ENCODE results near the gene MAP9.
"Not testable (repeated sequence)": the region's sequence is repeated elsewhere in the genome, so short reads cannot be mapped to it uniquely, and the experiment has no call there.

MAP9 gene

GRCh38 chr4:155339999-155340398, 36.8 kb downstream of the MAP9 start:
- no peak overlapping the region for H3K27ac ChIP-seq (ENCODE audit: low read length)
- H3K4me3 ChIP-seq (ENCODE audit: low read length), result no peak overlapping the region
- H3K9me3 ChIP-seq (ENCODE audit: insufficient read depth, low read depth, low read length), result peaks cover 10% of the 10 kb centered on the region
- H3K36me3 ChIP-seq (ENCODE audit: insufficient read depth, low read depth, low read length), result no peaks in the 10 kb centered on the region
- H3K27me3 ChIP-seq (ENCODE audit: insufficient read depth, low read length), result no peaks in the 10 kb centered on the region
- no peaks in the 10 kb centered on the region for H3K4me1 ChIP-seq (ENCODE audit: insufficient read depth, low read length)
- no peak overlapping the region for H3K9ac ChIP-seq (ENCODE audit: low read depth, low read length)

GRCh38 chr4:155339588-155339987, 37.2 kb downstream of the MAP9 start:
- H3K9me3 ChIP-seq (ENCODE audit: insufficient read depth, low read depth, low read length), result peaks cover 10% of the 10 kb centered on the region
- no peak overlapping the region for H3K4me3 ChIP-seq (ENCODE audit: low read length)
- no peak overlapping the region for H3K9ac ChIP-seq (ENCODE audit: low read depth, low read length)
- H3K36me3 ChIP-seq (ENCODE audit: insufficient read depth, low read depth, low read length), result no peaks in the 10 kb centered on the region
- H3K4me1 ChIP-seq (ENCODE audit: insufficient read depth, low read length), result no peaks in the 10 kb centered on the region
- H3K27me3 ChIP-seq (ENCODE audit: insufficient read depth, low read length), result no peaks in the 10 kb centered on the region
- H3K27ac ChIP-seq (ENCODE audit: low read length), result no peak overlapping the region

GRCh38 chr4:155338196-155338595, 38.6 kb downstream of the MAP9 start:
- H3K27ac ChIP-seq (ENCODE audit: low read length), result no peak overlapping the region
- H3K4me1 ChIP-seq (ENCODE audit: insufficient read depth, low read length), result no peaks in the 10 kb centered on the region
- H3K9me3 ChIP-seq (ENCODE audit: insufficient read depth, low read depth, low read length), result peaks cover 10% of the 10 kb centered on the region
- no peak overlapping the region for H3K9ac ChIP-seq (ENCODE audit: low read depth, low read length)
- no peaks in the 10 kb centered on the region for H3K27me3 ChIP-seq (ENCODE audit: insufficient read depth, low read length)
- H3K36me3 ChIP-seq (ENCODE audit: insufficient read depth, low read depth, low read length), result no peaks in the 10 kb centered on the region
- H3K4me3 ChIP-seq (ENCODE audit: low read length), result no peak overlapping the region

- H3K9me3 ChIP-seq (ENCODE audit: insufficient read depth, low read depth, low read length), result peaks cover 10% of the 10 kb centered on the region
- H3K9ac ChIP-seq (ENCODE audit: low read depth, low read length), result no peak overlapping the region
- no peaks in the 10 kb centered on the region for H3K27me3 ChIP-seq (ENCODE audit: insufficient read depth, low read length)
- H3K36me3 ChIP-seq (ENCODE audit: insufficient read depth, low read depth, low read length), result no peaks in the 10 kb centered on the region
- H3K4me3 ChIP-seq (ENCODE audit: low read length), result no peak overlapping the region
- H3K4me1 ChIP-seq (ENCODE audit: insufficient read depth, low read length), result no peaks in the 10 kb centered on the region
- no peak overlapping the region for H3K27ac ChIP-seq (ENCODE audit: low read length)
Measured at GRCh38 chr4:155336242-155336641, 40.5 kb downstream of the MAP9 start.

- no peaks in the 10 kb centered on the region for H3K36me3 ChIP-seq (ENCODE audit: insufficient read depth, low read depth, low read length)
- H3K9ac ChIP-seq (ENCODE audit: low read depth, low read length), result no peak overlapping the region
Measured at GRCh38 chr4:155331478-155331877, 45.3 kb downstream of the MAP9 start.

GRCh38 chr4:155322782-155323181, 54.0 kb downstream of the MAP9 start:
- H3K4me1 ChIP-seq (ENCODE audit: insufficient read depth, low read length), result 0 out of 2 replicates have a peak, but pooled peaks cover 11% of the 10 kb centered on the region
- H3K27me3 ChIP-seq (ENCODE audit: insufficient read depth, low read length), result no peaks in the 10 kb centered on the region
- H3K9ac ChIP-seq (ENCODE audit: low read depth, low read length), result no peak overlapping the region
- no peak overlapping the region for H3K27ac ChIP-seq (ENCODE audit: low read length)
- H3K4me3 ChIP-seq (ENCODE audit: low read length), result no peak overlapping the region
- H3K9me3 ChIP-seq (ENCODE audit: insufficient read depth, low read depth, low read length), result no peaks in the 10 kb centered on the region
- H3K36me3 ChIP-seq (ENCODE audit: insufficient read depth, low read depth, low read length), result no peaks in the 10 kb centered on the region

More at GRCh38 chr4:155331478-155331877, 45.3 kb downstream of the MAP9 start:
- no peaks in the 10 kb centered on the region for H3K4me1 ChIP-seq (ENCODE audit: insufficient read depth, low read length)
- no peak overlapping the region for H3K27ac ChIP-seq (ENCODE audit: low read length)
- H3K27me3 ChIP-seq (ENCODE audit: insufficient read depth, low read length), result no peaks in the 10 kb centered on the region
- no peak overlapping the region for H3K4me3 ChIP-seq (ENCODE audit: low read length)
- H3K9me3 ChIP-seq (ENCODE audit: insufficient read depth, low read depth, low read length), result no peaks in the 10 kb centered on the region

GRCh38 chr4:155321006-155321405, 55.8 kb downstream of the MAP9 start:
- H3K4me1 ChIP-seq (ENCODE audit: insufficient read depth, low read length), result 0 out of 2 replicates have a peak, but pooled peaks cover 11% of the 10 kb centered on the region
- no peak overlapping the region for H3K4me3 ChIP-seq (ENCODE audit: low read length)
- no peaks in the 10 kb centered on the region for H3K27me3 ChIP-seq (ENCODE audit: insufficient read depth, low read length)
- H3K27ac ChIP-seq (ENCODE audit: low read length), result no peak overlapping the region
- H3K9me3 ChIP-seq (ENCODE audit: insufficient read depth, low read depth, low read length), result no peaks in the 10 kb centered on the region
- no peak overlapping the region for H3K9ac ChIP-seq (ENCODE audit: low read depth, low read length)
- no peaks in the 10 kb centered on the region for H3K36me3 ChIP-seq (ENCODE audit: insufficient read depth, low read depth, low read length)

GRCh38 chr4:155319516-155319915, 57.2 kb downstream of the MAP9 start:
- Histone ChIP-seq H3K27ac (ENCODE audit: low read length) (no peak overlapping the region), H3K27me3 (ENCODE audit: insufficient read depth, low read length) (no peaks in the 10 kb centered on the region), H3K4me1 (ENCODE audit: insufficient read depth, low read length) (0 out of 2 replicates have a peak, but pooled peaks cover 11% of the 10 kb centered on the region), H3K4me3 (ENCODE audit: low read length) (peak overlapping the region; percentile 23; the same call in 1 of the 2 replicates), H3K36me3 (ENCODE audit: insufficient read depth, low read depth, low read length) (no peaks in the 10 kb centered on the region), H3K9ac (ENCODE audit: low read depth, low read length) (no peak overlapping the region), H3K9me3 (ENCODE audit: insufficient read depth, low read depth, low read length) (no peaks in the 10 kb centered on the region; the same call in 1 of the 2 replicates)

GRCh38 chr4:155312027-155312426, 64.7 kb downstream of the MAP9 start:
- H3K9ac ChIP-seq (ENCODE audit: low read depth, low read length); H3K4me1 ChIP-seq (ENCODE audit: insufficient read depth, low read length); H3K36me3 ChIP-seq (ENCODE audit: insufficient read depth, low read depth, low read length); H3K27me3 ChIP-seq (ENCODE audit: insufficient read depth, low read length); H3K4me3 ChIP-seq (ENCODE audit: low read length); H3K27ac ChIP-seq (ENCODE audit: low read length); H3K9me3 ChIP-seq (ENCODE audit: insufficient read depth, low read depth, low read length): not testable (repeated sequence)

- Histone ChIP-seq H3K36me3 (ENCODE audit: insufficient read depth, low read depth, low read length) (no peaks in the 10 kb centered on the region), H3K9me3 (ENCODE audit: insufficient read depth, low read depth, low read length) (no peaks in the 10 kb centered on the region), H3K4me3 (ENCODE audit: low read length) (no peak overlapping the region), H3K4me1 (ENCODE audit: insufficient read depth, low read length) (no peaks in the 10 kb centered on the region), H3K9ac (ENCODE audit: low read depth, low read length) (no peak overlapping the region), H3K27ac (ENCODE audit: low read length) (no peak overlapping the region), H3K27me3 (ENCODE audit: insufficient read depth, low read length) (no peaks in the 10 kb centered on the region)
Measured at GRCh38 chr4:155307731-155308277, 69.0 kb downstream of the MAP9 start.

GRCh38 chr4:155305619-155306018, 71.1 kb downstream of the MAP9 start:
- H3K9ac ChIP-seq (ENCODE audit: low read depth, low read length), result no peak overlapping the region
- no peak overlapping the region for H3K27ac ChIP-seq (ENCODE audit: low read length)
- no peaks in the 10 kb centered on the region for H3K27me3 ChIP-seq (ENCODE audit: insufficient read depth, low read length)
- no peaks in the 10 kb centered on the region for H3K4me1 ChIP-seq (ENCODE audit: insufficient read depth, low read length)
- no peaks in the 10 kb centered on the region; the same call in 1 of the 2 replicates for H3K9me3 ChIP-seq (ENCODE audit: insufficient read depth, low read depth, low read length)
- no peaks in the 10 kb centered on the region for H3K36me3 ChIP-seq (ENCODE audit: insufficient read depth, low read depth, low read length)
- H3K4me3 ChIP-seq (ENCODE audit: low read length), result no peak overlapping the region

- H3K27ac ChIP-seq (ENCODE audit: low read length), result no peak overlapping the region
- no peak overlapping the region for H3K4me3 ChIP-seq (ENCODE audit: low read length)
- H3K4me1 ChIP-seq (ENCODE audit: insufficient read depth, low read length), result no peaks in the 10 kb centered on the region
- H3K9me3 ChIP-seq (ENCODE audit: insufficient read depth, low read depth, low read length), result peaks cover 3% of the 10 kb centered on the region; the same call in 1 of the 2 replicates
- H3K36me3 ChIP-seq (ENCODE audit: insufficient read depth, low read depth, low read length), result no peaks in the 10 kb centered on the region
- no peaks in the 10 kb centered on the region for H3K27me3 ChIP-seq (ENCODE audit: insufficient read depth, low read length)
- no peak overlapping the region for H3K9ac ChIP-seq (ENCODE audit: low read depth, low read length)
Measured at GRCh38 chr4:155304375-155304774, 72.4 kb downstream of the MAP9 start.
